ENCODE results near the gene BCAS3.
A peak's percentile ranks its signal among the peaks of the same experiment; 100 is the strongest.
"Not testable (repeated sequence)": the region's sequence is repeated elsewhere in the genome, so short reads cannot be mapped to it uniquely, and the experiment has no call there.

Gene BCAS3

GRCh38 chr17:61422116-61422799 is 744.6 kb downstream of the BCAS3 start:
- DNase-seq (ENCODE audit: low read depth) = no peak

DNA sequence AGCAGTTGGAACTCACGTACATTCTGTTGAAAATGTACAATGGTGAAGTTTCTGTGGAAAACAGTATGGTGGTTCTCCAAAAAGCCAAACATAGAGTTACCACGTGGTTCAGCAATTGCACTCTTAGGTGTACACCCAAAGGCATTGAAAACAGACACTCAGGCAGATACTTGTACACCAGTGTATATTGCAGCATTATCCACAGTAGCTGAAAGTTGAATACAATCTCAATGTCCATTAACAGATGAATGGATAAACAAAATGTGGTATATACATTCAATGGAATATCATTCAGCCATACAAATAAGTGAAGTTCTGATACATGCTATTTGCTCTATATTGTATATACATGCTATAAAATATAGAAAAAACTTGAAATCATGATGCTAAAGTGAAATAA is 745.2 kb downstream of the BCAS3 start:
- no peak for DNase-seq (ENCODE audit: low read depth)

GRCh38 chr17:61423967-61424649 is 746.5 kb downstream of the BCAS3 start:
- DNase-seq (ENCODE audit: low read depth) = no peak

DNA sequence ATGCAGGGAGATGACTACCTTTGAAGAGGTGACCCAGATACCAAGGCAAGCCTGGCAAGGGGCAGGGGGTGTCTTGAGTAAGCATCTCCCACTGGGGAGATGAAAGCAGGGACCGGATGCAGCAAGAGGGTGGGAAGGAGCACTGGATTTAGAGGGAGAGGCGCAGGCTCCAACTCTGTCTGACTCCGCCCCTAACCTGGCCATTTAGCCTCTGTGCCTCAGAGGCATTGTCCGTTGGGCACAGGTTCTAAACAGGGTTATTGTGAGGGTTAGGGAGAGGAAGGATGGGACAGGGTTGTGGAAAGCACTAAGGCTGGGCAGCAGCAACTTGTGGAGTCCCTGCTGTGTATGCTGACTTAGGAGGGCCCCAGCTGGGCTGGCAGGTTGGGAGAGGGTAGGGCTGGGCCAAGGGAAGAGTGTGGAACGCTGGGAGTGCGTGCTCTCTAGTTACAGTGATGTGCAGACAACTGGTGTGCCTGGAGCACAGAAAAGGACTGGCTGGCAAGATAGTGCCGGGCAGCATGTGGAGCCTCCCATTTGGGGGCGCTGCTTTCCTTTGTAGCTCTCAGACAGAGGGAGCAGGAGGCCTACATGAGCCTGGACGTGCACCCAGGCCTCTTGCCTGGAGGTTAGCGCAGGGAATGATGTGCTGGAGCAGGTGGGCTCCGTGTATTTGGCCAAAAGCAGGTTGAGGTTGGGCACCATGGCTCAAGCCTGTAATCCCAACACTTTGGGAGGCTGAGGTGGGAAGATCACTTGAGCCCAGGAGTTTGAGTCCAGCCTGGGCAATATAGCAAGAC is 748.2 kb downstream of the BCAS3 start:
- peak; percentile 9 for DNase-seq (ENCODE audit: low read depth)

DNA sequence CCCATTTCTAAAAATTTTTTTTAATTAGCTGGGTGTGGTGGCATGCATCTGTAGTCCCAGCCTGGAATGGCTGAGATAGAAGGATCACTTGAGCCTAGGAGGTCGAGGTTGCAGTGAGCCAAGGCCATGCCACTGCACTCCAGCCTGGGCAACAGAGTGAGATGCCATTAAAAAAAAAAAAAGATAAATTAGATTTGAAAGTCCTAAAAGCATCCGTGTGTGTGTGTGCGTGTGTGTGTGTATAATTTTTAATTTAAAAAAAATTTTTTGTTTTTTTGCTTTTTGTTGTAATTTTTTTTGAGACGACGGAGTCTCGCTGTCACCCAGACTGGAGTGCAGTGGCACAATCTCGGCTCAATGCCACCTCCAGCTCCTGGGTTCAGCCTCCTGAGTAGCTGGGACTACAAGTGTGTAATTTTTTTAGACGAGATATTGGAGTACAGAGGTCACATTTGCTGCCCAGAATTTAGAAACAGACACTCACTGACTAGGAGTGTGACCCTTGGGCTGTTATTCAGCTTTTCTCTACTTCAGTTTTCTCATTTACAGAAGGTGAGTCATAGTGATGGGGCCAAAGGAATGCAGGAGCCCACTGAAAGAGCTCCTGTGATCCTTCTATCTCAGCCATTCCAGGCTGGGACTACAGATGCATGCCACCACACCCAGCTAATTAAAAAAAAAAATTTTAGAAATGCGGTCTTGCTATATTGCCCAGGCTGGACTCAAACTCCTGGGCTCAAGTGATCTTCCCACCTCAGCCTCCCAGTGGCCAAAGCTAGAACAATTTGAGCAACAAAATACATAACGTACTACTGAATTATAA is 749.0 kb downstream of the BCAS3 start:
- peak; percentile 34 for DNase-seq (ENCODE audit: low read depth)

GRCh38 chr17:61427567-61427966 is 749.9 kb downstream of the BCAS3 start:
- no peak for DNase-seq (ENCODE audit: low read depth)

DNA sequence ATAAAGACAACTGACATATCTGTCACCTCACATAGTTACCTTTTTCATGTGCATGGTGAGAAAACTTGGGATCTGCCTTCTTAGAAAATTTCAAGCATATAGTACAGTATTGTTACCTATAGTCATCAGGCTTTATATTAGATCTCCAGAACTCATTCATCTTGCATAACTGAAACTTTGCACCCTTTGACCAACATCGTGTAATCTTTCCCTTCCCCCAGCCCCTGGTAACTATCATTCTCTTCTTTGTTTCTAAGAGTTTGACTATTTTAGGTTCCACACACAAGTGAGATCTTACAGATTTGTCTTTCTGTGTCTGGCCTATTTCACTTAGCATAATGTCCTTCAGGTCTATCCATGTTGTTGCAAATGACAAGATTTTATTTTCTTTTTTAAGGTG is 751.6 kb downstream of the BCAS3 start:
- no peak for DNase-seq (ENCODE audit: low read depth)

- DNase-seq (ENCODE audit: low read depth) = not testable (repeated sequence)
These were observed 752.2 kb downstream of the BCAS3 start for GRCh38 chr17:61429831-61430230.

- peak; percentile 84 for DNase-seq (ENCODE audit: low read depth)
These were observed 754.1 kb downstream of the BCAS3 start for GRCh38 chr17:61431594-61432311.

DNA sequence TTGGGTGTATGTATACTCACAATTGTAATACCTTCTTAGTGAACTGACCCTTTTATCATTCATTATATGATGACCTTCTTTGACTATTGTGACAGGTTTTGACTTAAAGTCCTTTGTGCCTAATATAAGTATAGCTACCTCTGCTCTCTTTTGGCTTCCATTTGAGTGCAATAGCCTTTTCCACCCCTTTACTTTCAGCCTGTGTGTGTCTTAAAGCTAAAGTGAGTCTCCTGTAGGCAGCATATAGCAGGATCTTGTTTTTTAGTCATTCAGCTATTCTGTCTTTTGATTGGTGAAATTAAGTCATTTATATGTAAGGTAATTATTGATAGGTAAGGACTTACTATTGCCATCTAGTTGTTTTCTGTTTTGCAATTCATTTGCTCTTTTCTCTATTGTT is 758.6 kb downstream of the BCAS3 start:
- DNase-seq (ENCODE audit: low read depth) = no peak

DNA sequence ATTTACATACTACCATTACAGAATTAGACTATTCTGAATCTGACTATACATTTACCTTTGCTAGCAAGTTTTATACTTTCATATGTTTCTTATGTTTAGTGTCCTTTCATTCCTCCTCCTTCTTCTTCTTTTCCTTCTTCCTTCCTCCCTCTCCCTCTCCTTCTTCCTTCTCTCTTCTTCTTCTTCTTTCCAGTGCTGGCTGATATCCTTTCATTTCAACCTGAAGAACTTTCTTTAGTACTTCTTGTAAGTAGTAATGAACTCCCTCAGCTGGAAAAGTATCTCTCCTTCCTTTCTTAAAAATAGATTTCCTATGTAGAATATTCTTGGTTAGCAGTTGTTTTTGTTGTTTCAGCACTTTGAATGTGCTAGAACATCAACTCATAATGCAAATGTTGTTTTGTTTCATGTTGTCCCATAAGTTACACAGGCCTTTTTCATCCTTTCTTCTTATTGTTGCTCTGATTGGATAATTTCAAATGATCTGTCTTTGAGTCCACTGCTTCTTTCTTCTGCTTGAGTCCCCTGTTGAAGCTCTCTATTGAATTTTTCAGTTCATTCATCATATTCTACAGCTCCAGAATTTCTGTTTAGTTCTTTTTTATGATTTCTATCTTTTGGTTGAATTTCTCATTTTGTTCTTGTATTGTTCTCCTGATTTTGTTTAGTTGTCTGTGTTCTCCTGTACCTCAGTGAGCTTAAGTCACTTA is 759.5 kb downstream of the BCAS3 start:
- DNase-seq (ENCODE audit: low read depth) = no peak

GRCh38 chr17:61440697-61441096 is 763.0 kb downstream of the BCAS3 start:
- DNase-seq (ENCODE audit: low read depth) = no peak

- DNase-seq (ENCODE audit: low read depth) = not testable (repeated sequence)
These were observed 763.9 kb downstream of the BCAS3 start for GRCh38 chr17:61441507-61441906.

- no peak for DNase-seq (ENCODE audit: low read depth)
These were observed 764.6 kb downstream of the BCAS3 start for GRCh38 chr17:61442136-61442775.

All from amniotic epithelial cell (primary cell).